Rectal smooth muscle tissue (tissue), 1 donor: ENCODE data around the gene NPAT.
"Not testable (repeated sequence)": the region's sequence is repeated elsewhere in the genome, so short reads cannot be mapped to it uniquely, and the experiment has no call there.

Experiments
- H3K27ac ChIP-seq: one replicate; pipeline ENCODE4 v1.7.0; 2013; ENCODE audit warnings: low read depth, low read length, inconsistent platforms
- H3K27me3 ChIP-seq: one replicate; pipeline ENCODE4 v1.7.0; 2013; ENCODE audit warnings: low read length; ENCODE audit not compliant: control insufficient read depth, insufficient read depth
- H3K36me3 ChIP-seq: one replicate; pipeline ENCODE4 v1.7.0; 2013; ENCODE audit warnings: low read length; ENCODE audit not compliant: control insufficient read depth, insufficient read depth
- H3K4me1 ChIP-seq: one replicate; pipeline ENCODE4 v1.7.0; 2013; ENCODE audit warnings: low read length; ENCODE audit not compliant: control insufficient read depth, insufficient read depth
- H3K4me3 ChIP-seq: one replicate; pipeline ENCODE4 v1.7.0; 2013; ENCODE audit warnings: low read length
- H3K9ac ChIP-seq: one replicate; pipeline ENCODE4 v1.7.0; 2013; ENCODE audit warnings: low read length

Gene NPAT

DNA sequence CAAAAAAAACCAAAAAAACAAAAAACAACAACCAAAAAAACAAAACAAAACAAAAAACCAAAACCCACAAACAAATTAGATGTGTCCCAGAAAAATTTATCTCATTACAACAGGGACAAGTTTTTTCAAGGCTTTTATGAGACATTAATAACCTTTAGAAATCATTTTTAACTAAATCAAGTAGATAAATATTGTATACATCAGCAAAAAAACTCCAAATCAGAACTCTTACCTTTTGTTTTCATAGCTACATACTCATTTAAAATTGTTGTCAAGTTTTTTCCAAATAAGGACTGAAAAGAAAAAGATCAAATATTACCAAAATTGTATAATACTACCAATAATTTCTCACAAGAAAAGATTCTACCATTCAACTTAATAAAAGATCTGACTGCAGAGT, 28.7 kb downstream of the NPAT start:
- H3K4me1 ChIP-seq, result no peaks in the 10 kb centered on the region
- peaks cover 6% of the 10 kb centered on the region for H3K36me3 ChIP-seq
- no peak overlapping the region for H3K9ac ChIP-seq
- no peak overlapping the region for H3K27ac ChIP-seq
- no peaks in the 10 kb centered on the region for H3K27me3 ChIP-seq
- no peak overlapping the region for H3K4me3 ChIP-seq

GRCh38 chr11:108177570-108177969, 44.9 kb downstream of the NPAT start:
- Histone ChIP-seq H3K36me3 (peaks cover 9% of the 10 kb centered on the region), H3K4me3 (no peak overlapping the region), H3K4me1 (no peaks in the 10 kb centered on the region), H3K27me3 (no peaks in the 10 kb centered on the region), H3K27ac (no peak overlapping the region), H3K9ac (no peak overlapping the region)

- H3K36me3 ChIP-seq, result peaks cover 17% of the 10 kb centered on the region
- no peak overlapping the region for H3K27ac ChIP-seq
- no peak overlapping the region for H3K4me3 ChIP-seq
- no peak overlapping the region for H3K9ac ChIP-seq
- no peaks in the 10 kb centered on the region for H3K27me3 ChIP-seq
- no peaks in the 10 kb centered on the region for H3K4me1 ChIP-seq
These were observed 52.3 kb downstream of the NPAT start for GRCh38 chr11:108170184-108170583.

GRCh38 chr11:108167624-108168023, 54.8 kb downstream of the NPAT start:
- Histone ChIP-seq H3K4me3 (no peak overlapping the region), H3K36me3 (peaks cover 20% of the 10 kb centered on the region), H3K27me3 (no peaks in the 10 kb centered on the region), H3K4me1 (no peaks in the 10 kb centered on the region), H3K27ac (no peak overlapping the region), H3K9ac (no peak overlapping the region)

DNA sequence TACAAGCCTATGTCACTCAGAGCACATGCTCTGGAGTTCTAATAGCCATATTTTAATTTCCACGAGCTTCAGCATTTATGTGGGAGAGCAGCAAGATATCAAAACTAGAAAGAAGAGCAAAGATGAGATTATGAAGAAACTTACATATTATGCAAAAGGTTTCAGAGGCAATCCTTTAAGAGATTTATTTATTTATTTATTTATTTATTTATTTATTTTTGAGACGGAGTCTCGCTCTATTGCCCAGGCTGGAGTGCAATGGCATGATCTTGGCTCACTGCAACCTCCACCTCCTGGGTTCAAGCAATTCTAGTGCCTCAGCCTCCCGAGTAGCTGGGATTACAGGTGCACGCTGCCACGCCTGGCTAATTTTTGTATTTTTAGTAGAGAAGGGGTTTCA, 59.6 kb downstream of the NPAT start:
- H3K27me3 ChIP-seq, H3K9ac ChIP-seq, H3K4me3 ChIP-seq, H3K4me1 ChIP-seq, H3K27ac ChIP-seq: not testable (repeated sequence)
- H3K36me3 ChIP-seq, result peaks cover 23% of the 10 kb centered on the region

DNA sequence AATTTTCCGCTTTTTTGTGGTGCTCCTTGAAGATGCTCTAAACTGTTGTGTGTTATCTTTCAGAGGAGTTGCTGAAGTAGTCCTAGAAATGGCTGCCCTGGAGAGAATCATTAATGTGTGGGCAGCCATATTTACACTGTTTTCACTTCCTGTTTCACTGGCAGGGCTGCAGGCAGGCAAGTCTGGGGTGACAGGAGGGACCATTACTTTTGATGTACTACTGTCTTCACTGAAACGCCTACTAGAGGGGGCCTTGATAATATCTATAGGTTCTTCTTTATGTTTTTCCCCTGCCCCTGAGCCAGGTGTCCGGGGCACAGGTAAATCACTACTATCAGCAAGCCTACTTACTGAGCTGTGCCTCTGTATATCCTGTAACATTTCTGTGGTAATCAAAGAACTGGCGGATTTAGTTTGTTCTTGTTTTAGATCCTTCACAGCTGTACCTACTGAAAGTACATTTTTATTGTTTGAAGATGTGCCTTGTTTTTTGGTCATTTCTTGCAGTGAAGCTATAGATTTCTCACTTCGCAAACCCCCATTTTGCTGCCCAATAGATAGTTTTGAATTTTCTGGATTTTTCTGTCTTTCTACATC, 61.4 kb downstream of the NPAT start:
- H3K27me3 ChIP-seq, result no peaks in the 10 kb centered on the region
- H3K27ac ChIP-seq, result no peak overlapping the region
- H3K4me1 ChIP-seq, result no peaks in the 10 kb centered on the region
- peaks cover 25% of the 10 kb centered on the region for H3K36me3 ChIP-seq
- H3K9ac ChIP-seq, result no peak overlapping the region
- H3K4me3 ChIP-seq, result no peak overlapping the region

DNA sequence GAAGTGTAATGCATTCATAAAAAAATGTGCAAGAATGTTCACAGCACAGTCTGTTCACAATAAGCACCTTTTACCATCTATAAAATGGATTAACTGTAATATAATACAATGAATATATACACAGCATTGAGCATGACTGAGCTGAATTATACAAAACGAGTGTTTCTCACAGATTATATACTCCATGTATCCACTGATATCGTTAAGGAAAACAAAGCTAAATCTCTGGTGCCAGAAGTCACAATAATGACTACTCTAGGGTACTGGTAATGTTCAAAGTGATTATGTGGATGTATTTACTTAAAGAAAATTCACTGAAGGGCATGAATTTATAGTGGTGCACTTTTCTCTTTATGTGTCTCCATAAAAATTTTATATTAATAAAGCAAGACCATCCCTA, 67.8 kb downstream of the NPAT start:
- H3K27ac ChIP-seq, result no peak overlapping the region
- H3K4me1 ChIP-seq, result no peaks in the 10 kb centered on the region
- no peak overlapping the region for H3K9ac ChIP-seq
- no peaks in the 10 kb centered on the region for H3K27me3 ChIP-seq
- H3K4me3 ChIP-seq, result no peak overlapping the region
- peaks cover 14% of the 10 kb centered on the region for H3K36me3 ChIP-seq

GRCh38 chr11:108148556-108148955, 73.9 kb downstream of the NPAT start:
- Histone ChIP-seq H3K27me3 (no peaks in the 10 kb centered on the region), H3K4me3 (no peak overlapping the region), H3K27ac (no peak overlapping the region), H3K36me3 (peaks cover 29% of the 10 kb centered on the region), H3K4me1 (no peaks in the 10 kb centered on the region), H3K9ac (no peak overlapping the region)

DNA sequence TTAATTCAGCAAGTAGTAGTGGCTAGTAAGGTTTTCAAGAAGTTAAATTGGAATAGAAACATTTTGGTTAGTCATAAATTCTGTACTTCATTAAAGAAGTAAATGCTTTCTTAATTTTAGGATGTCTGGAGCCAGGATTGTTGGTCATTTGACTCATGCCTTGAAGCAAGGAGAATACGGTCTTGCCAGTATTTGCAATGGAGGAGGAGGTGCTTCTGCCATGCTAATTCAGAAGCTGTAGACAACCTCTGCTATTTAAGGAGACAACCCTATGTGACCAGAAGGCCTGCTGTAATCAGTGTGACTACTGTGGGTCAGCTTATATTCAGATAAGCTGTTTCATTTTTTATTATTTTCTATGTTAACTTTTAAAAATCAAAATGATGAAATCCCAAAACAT, 75.3 kb downstream of the NPAT start:
- Histone ChIP-seq H3K27me3 (no peaks in the 10 kb centered on the region), H3K4me1 (no peaks in the 10 kb centered on the region), H3K9ac (no peak overlapping the region), H3K36me3 (peaks cover 37% of the 10 kb centered on the region), H3K27ac (no peak overlapping the region), H3K4me3 (no peak overlapping the region)

GRCh38 chr11:108144615-108145014, 77.8 kb downstream of the NPAT start:
- Histone ChIP-seq H3K4me1 (no peaks in the 10 kb centered on the region), H3K27ac (no peak overlapping the region), H3K9ac (no peak overlapping the region), H3K36me3 (peaks cover 37% of the 10 kb centered on the region), H3K4me3 (no peak overlapping the region), H3K27me3 (no peaks in the 10 kb centered on the region)

GRCh38 chr11:108142304-108142703, 80.1 kb downstream of the NPAT start:
- Histone ChIP-seq H3K36me3 (peaks cover 30% of the 10 kb centered on the region), H3K27ac (no peak overlapping the region), H3K27me3 (no peaks in the 10 kb centered on the region), H3K9ac (no peak overlapping the region), H3K4me3 (no peak overlapping the region), H3K4me1 (no peaks in the 10 kb centered on the region)

- H3K36me3 ChIP-seq, result peaks cover 6% of the 10 kb centered on the region
- H3K4me1 ChIP-seq, result no peaks in the 10 kb centered on the region
- no peak overlapping the region for H3K9ac ChIP-seq
- no peak overlapping the region for H3K4me3 ChIP-seq
- no peaks in the 10 kb centered on the region for H3K27me3 ChIP-seq
- H3K27ac ChIP-seq, result no peak overlapping the region
These were observed 85.2 kb downstream of the NPAT start for GRCh38 chr11:108137212-108137611.

GRCh38 chr11:108135845-108136544, 86.4 kb downstream of the NPAT start:
- Histone ChIP-seq H3K27me3 (no peaks in the 10 kb centered on the region), H3K4me3 (no peak overlapping the region), H3K4me1 (no peaks in the 10 kb centered on the region), H3K36me3 (peaks cover 3% of the 10 kb centered on the region), H3K9ac (no peak overlapping the region), H3K27ac (no peak overlapping the region)
